IMR-90 (cell line): Measurements from ENCODE around the gene LDB1. TPM values are rescaled to one million over a fixed set of nuclear protein-coding genes. Genes with fewer than 3 reads are reported as not detected.

ENCODE experiments used
- ATAC-seq: fragments of 200-7000 bp; cut with Tn5 transposase; 2 replicates; pipeline ENCODE4 v1.9.1; 2020; ENCODE audit warnings: low read depth, mild to moderate bottlenecking, moderate library complexity
- BruUV-seq: library from RNA; stranded (reverse); fragments of 400-500 nt; replicated peaks from 2 replicates; lab custom pipeline; 2021; lab: Mats Ljungman, UMichigan
- CTCF ChIA-PET: fragments of 300-600 bp; formaldehyde crosslinking; extraction: SDS; loops from one replicate; lab custom pipeline; 2021; ENCODE audit warnings: antibody characterized with exemption; lab: Yijun Ruan, JAX
- POLR2A ChIA-PET: fragments of 300-600 bp; sonication (Branson Sonifier 250); formaldehyde crosslinking; loops from one replicate; lab custom pipeline; 2022; ENCODE audit warnings: antibody characterized with exemption; ENCODE audit not compliant: unreplicated experiment; lab: Charles Lee
- DNase-seq: peaks from one replicate; pipeline ENCODE4 v3.0.0; 2013
- H2AFZ ChIP-seq: replicated peaks from 2 replicates; pipeline ENCODE3; 2013; ENCODE audit warnings: low read length, mild to moderate bottlenecking; ENCODE audit not compliant: poor library complexity
- H2AK5ac ChIP-seq: 2 replicates; pipeline ENCODE4 v1.6.1; 2013; ENCODE audit warnings: low read depth, low read length, inconsistent platforms
- H2AK9ac ChIP-seq: replicated peaks from 2 replicates; pipeline ENCODE3; 2013; ENCODE audit warnings: mild to moderate bottlenecking, low read depth, low read length, moderate library complexity; ENCODE audit not compliant: poor library complexity
- H2BK120ac ChIP-seq: 2 replicates; pipeline ENCODE4 v1.6.1; 2013; ENCODE audit warnings: low read depth, low read length, inconsistent platforms
- H2BK15ac ChIP-seq: 3 replicates; pipeline ENCODE4 v1.6.1; 2013; ENCODE audit warnings: low read depth, low read length, inconsistent platforms
- H2BK20ac ChIP-seq: 2 replicates; pipeline ENCODE4 v1.6.1; 2013; ENCODE audit warnings: low read depth, mild to moderate bottlenecking, inconsistent platforms, low read length, moderate library complexity
- H2BK5ac ChIP-seq: 2 replicates; pipeline ENCODE4 v1.6.1; 2013; ENCODE audit warnings: mild to moderate bottlenecking, low read depth, low read length, inconsistent platforms; ENCODE audit not compliant: poor library complexity, severe bottlenecking
- H3K14ac ChIP-seq: replicated peaks from 2 replicates; pipeline ENCODE4 v1.6.1; 2013; ENCODE audit warnings: low read depth, low read length, inconsistent platforms
- H3K18ac ChIP-seq: 2 replicates; pipeline ENCODE4 v1.6.1; 2013; ENCODE audit warnings: low read depth, low read length, control low read depth
- H3K23ac ChIP-seq: 2 replicates; pipeline ENCODE4 v1.6.1; 2013; ENCODE audit warnings: low read depth, low read length, inconsistent platforms
- H3K27ac ChIP-seq: 2 replicates; pipeline ENCODE4 v1.5.1; 2013; ENCODE audit warnings: mild to moderate bottlenecking, control low read depth, low read length; ENCODE audit not compliant: insufficient read depth
- H3K27me3 ChIP-seq: 2 replicates; pipeline ENCODE4 v1.6.1; 2013; ENCODE audit warnings: low read length; ENCODE audit not compliant: control insufficient read depth, insufficient read depth
- H3K36me3 ChIP-seq: 2 replicates; pipeline ENCODE4 v1.6.1; 2013; ENCODE audit warnings: low read length, mixed read lengths; ENCODE audit not compliant: control insufficient read depth, insufficient read depth
- H3K4ac ChIP-seq: 2 replicates; pipeline ENCODE4 v1.6.1; 2013; ENCODE audit warnings: low read depth, low read length, inconsistent platforms
- H3K4me1 ChIP-seq: 2 replicates; pipeline ENCODE4 v1.6.1; 2013; ENCODE audit warnings: low read length, mixed read lengths; ENCODE audit not compliant: control insufficient read depth, insufficient read depth
- H3K4me2 ChIP-seq: 2 replicates; pipeline ENCODE4 v1.6.1; 2013; ENCODE audit warnings: low read depth, mild to moderate bottlenecking, control low read depth, low read length, moderate library complexity
- H3K4me3 ChIP-seq: 2 replicates; pipeline ENCODE4 v1.5.1; 2013; ENCODE audit warnings: low read depth, mild to moderate bottlenecking, control low read depth, low read length, moderate library complexity; ENCODE audit not compliant: insufficient read depth
- H3K56ac ChIP-seq: 2 replicates; pipeline ENCODE4 v1.6.1; 2013; ENCODE audit warnings: low read length, inconsistent platforms; ENCODE audit not compliant: insufficient read depth; ENCODE audit errors: extremely low read depth
- H3K79me1 ChIP-seq, 2 experiments: 2 replicates each; pipeline ENCODE4 v1.6.1; 2013; ENCODE audit warnings: low read length in 2 of 2, inconsistent platforms in 1 of 2, low read depth in 1 of 2
- H3K9ac ChIP-seq: 2 replicates; pipeline ENCODE4 v1.6.1; 2013; ENCODE audit warnings: low read depth, low read length, control low read depth
- H3K9me1 ChIP-seq: 2 replicates; pipeline ENCODE4 v1.6.1; 2013; ENCODE audit warnings: low read length, inconsistent platforms; ENCODE audit not compliant: insufficient read depth
- H3K9me3 ChIP-seq: 2 replicates; pipeline ENCODE4 v1.6.1; 2013; ENCODE audit warnings: low read length; ENCODE audit not compliant: control insufficient read depth, insufficient read depth
- H4K20me1 ChIP-seq: 2 replicates; pipeline ENCODE4 v1.6.1; 2013; ENCODE audit warnings: low read length, inconsistent platforms; ENCODE audit not compliant: insufficient read depth
- H4K5ac ChIP-seq: 2 replicates; pipeline ENCODE4 v1.6.1; 2013; ENCODE audit warnings: mild to moderate bottlenecking, low read depth, low read length, control low read depth
- H4K8ac ChIP-seq, 2 experiments: 2 replicates each; pipeline ENCODE4 v1.6.1; 2013; ENCODE audit warnings: low read depth in 2 of 2, low read length in 2 of 2, control low read depth in 1 of 2, inconsistent platforms in 1 of 2
- H4K91ac ChIP-seq: 2 replicates; pipeline ENCODE4 v1.6.1; 2013; ENCODE audit warnings: low read depth, low read length, inconsistent platforms; ENCODE audit not compliant: insufficient read depth
- FOS ChIP-seq: fragments of 150-350 bp; IDR thresholded peaks from 2 replicates; pipeline ENCODE4 v1.6.1; 2016; ENCODE audit warnings: low read depth, low read length
- MAZ ChIP-seq: IDR thresholded peaks from 2 replicates; pipeline ENCODE4 v1.6.1; 2012; ENCODE audit warnings: low read depth, mild to moderate bottlenecking, low read length, improper control_type of control experiment, moderate library complexity, borderline replicate concordance
- MXI1 ChIP-seq: IDR thresholded peaks from 2 replicates; pipeline ENCODE4 v1.6.1; 2012; ENCODE audit warnings: low read depth, mild to moderate bottlenecking, low read length, moderate library complexity, borderline replicate concordance
- NFE2L2 ChIP-seq: fragments of 150-350 bp; IDR thresholded peaks from 2 replicates; pipeline ENCODE4 v1.6.1; 2016; ENCODE audit warnings: low read depth, mild to moderate bottlenecking, low read length
- POLR2A ChIP-seq: IDR thresholded peaks from 2 replicates; pipeline ENCODE4 v1.6.1; 2012; ENCODE audit warnings: mild to moderate bottlenecking, low read depth, low read length
- RAD21 ChIP-seq: IDR thresholded peaks from 2 replicates; pipeline ENCODE4 v1.6.1; 2012; ENCODE audit warnings: low read length, improper control_type of control experiment
- RFX5 ChIP-seq: IDR thresholded peaks from 2 replicates; pipeline ENCODE4 v1.8.0; 2012; ENCODE audit warnings: low read depth, mild to moderate bottlenecking, low read length, moderate library complexity
- SMC3 ChIP-seq: fragments of 150-350 bp; IDR thresholded peaks from 2 replicates; pipeline ENCODE4 v1.6.1; 2016; ENCODE audit warnings: low read depth, mild to moderate bottlenecking, antibody characterized with exemption, low read length, moderate library complexity
- WGBS, 2 experiments: methylation state at CpG; one replicate each; pipeline versions ENCODE4 v1.1.5 to v1.1.7; 2013; ENCODE audit warnings: missing lambda C conversion rate in 2 of 2; ENCODE audit not compliant: insufficient read length in 1 of 2; ENCODE audit errors: extremely low coverage in 2 of 2; 5-methylcytosine and 5-hydroxymethylcytosine counted together
- dilution Hi-C: fragments of 300-500 bp; cut with HindIII; formaldehyde crosslinking; loops from one replicate; pipeline ENCODE4 v1.14.3; 2018; ENCODE audit warnings: low sequenced_read_pairs; ENCODE audit not compliant: unreplicated experiment
- in situ Hi-C: fragments of 300-500 bp; cut with MboI; formaldehyde crosslinking; loops from 3 replicates; pipeline ENCODE4 v1.14.3; 2019; ENCODE audit warnings: low sequenced_read_pairs, inconsistent platforms, mixed read lengths
- intact Hi-C: fragments of 100-400 bp; cut with micrococcal nuclease; formaldehyde crosslinking; loops from 2 replicates; pipeline ENCODE4 v1.10.0; 2022
- polyA plus RNA-seq, 3 experiments: library from polyadenylated mRNA; depleted of rRNA; stranded (reverse); fragments of >200 nt; gene quantifications; 2 replicates each; pipeline ENCODE4 v1.2.3, GENCODE V29; 2012; ENCODE audit warnings: low replicate concordance in 1 of 3
- total RNA-seq: library from RNA; depleted of rRNA; stranded (reverse); fragments of >200 nt; gene quantifications from 2 replicates; pipeline ENCODE4 v1.2.3, GENCODE V29; 2012
- TF ChIP-seq, protein P1 (sequence below): conservative IDR thresholded peaks from 2 replicates; pipeline ENCODE4 v1.5.1; 2012; ENCODE audit warnings: mild to moderate bottlenecking, low read depth, low read length, improper control_type of control experiment
- TF ChIP-seq, protein P2 (sequence below): fragments of 150-350 bp; IDR thresholded peaks from 2 replicates; pipeline ENCODE4 v1.6.1; 2017; ENCODE audit warnings: mild to moderate bottlenecking, antibody characterized with exemption, low read length, low read depth

The LDB1 gene
- total and polyA plus RNA-seq, 2 of the 4 experiments (the other 2 are of a cell fraction): 47.9 to 92.4 TPM

DNA sequence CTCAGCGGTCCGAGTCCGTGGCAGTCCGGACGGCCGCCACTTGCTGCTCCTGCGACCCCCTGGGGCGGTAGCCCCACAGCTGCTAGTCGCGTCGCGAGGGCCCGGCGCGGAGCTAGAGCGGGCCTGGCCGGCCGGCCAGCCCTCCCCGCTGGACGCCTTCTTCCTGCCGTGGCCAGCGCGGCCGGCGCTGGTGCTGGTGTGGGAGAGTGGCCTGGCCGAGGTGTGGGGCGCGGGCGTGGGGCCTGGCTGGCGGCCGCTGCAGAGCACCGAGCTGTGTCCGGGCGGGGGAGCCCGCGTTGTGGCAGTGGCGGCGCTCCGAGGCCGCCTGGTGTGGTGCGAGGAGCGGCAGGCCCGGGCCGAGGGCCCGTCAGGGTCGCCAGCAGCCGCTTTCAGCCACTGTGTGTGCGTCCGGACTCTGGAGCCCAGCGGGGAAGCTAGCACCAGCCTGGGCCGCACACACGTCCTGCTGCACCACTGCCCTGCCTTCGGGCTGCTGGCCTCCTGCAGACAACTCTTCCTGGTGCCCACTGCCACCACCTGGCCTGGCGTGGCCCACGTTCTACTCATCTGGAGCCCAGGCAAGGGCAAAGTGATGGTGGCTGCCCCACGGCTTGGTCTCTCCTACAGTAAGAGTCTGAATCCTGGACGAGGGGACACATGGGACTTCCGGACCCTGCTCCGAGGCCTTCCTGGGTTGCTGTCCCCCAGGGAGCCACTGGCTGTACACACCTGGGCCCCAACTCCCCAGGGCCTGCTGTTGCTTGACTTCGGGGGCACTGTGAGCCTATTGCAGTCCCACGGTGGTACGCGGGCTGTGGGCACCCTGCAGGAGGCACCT, 54.4 kb downstream of the LDB1 start (continued):
- no peak for TF ChIP-seq SMC3
- TF ChIP-seq NFE2L2: no peak

DNA sequence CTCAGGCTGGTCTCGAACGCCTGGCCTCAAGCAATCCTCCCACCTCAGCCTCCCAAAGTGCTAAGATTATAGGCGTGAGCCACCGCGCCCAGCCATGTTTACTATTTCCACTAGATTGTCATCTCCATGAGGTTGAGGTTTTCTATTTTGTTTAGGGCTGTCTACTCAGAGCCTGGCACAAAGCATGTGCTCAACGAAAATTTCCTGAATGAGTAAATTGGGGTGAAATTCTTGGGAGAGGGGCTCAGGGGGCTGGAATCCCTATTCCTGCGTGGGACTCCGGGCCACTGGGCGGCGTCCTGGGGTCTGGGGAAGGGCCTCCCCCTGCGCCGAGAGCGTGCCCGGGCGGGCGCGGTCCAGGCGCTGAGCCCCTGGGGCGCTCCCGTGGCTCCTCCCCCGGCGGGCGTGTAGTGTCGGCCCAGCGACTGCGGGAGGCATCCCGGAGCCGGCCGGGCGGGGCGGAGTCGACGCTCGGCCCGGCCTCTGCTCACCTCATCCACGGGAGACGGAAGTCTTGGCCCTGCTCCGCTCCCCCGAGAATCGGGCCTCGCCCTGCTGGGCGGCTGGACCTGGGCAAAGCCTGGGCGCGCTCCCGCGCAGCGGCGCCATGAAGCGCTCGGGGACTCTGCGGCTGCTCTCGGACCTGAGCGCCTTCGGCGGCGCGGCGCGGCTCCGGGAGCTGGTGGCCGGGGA, 55.2 kb downstream of the LDB1 start, which contains the start of gene HPS6:
Gene HPS6 (plus strand): TSS at position 482 of the 693 bp plus-strand sequence. CDS start 126 bp downstream, at position 608.
- intact Hi-C loops: no loop called here

More for the DNA sequence above, 55.2 kb downstream of the LDB1 start, which contains the start of gene HPS6:
- Histone ChIP-seq H3K36me3 (peaks cover 20% of the 10 kb centered on the region), H3K18ac (0 out of 2 replicates have a peak within 1 kb of the TSS, but pooled peaks have one; percentile 1), H2BK20ac (peak within 1 kb of the TSS; percentile 29; the same call in 1 of the 2 replicates), H4K8ac (peak within 1 kb of the TSS; percentile 69 to 82), H3K4me2 (peak within 1 kb of the TSS; percentile 97), H2BK15ac (peak within 1 kb of the TSS; percentile 26; the same call in 1 of the 3 replicates), H3K4me3 (peak within 1 kb of the TSS; percentile 68), H3K9me1 (peaks cover 19% of the 10 kb centered on the region), H3K4me1 (peaks cover 22% of the 10 kb centered on the region), H4K5ac (peak within 1 kb of the TSS; percentile 54), H3K23ac (peak within 1 kb of the TSS; percentile 81; the same call in 1 of the 2 replicates), H3K56ac (no peak within 1 kb of the TSS), H3K79me1 (peaks cover 16 to 37% of the 10 kb centered on the region in 2 experiments; a peak in 3 of 4 replicates), H4K20me1 (peaks cover 33% of the 10 kb centered on the region), H2AK9ac (peak within 1 kb of the TSS; percentile 73), H2AK5ac (peak within 1 kb of the TSS; percentile 90), H3K27me3 (no peaks in the 10 kb centered on the region), H2AFZ (peak within 1 kb of the TSS; percentile 89), H2BK5ac (peak within 1 kb of the TSS; percentile 47), H3K27ac (peak within 1 kb of the TSS; percentile 61), H3K9me3 (no peaks in the 10 kb centered on the region), H2BK120ac (peak within 1 kb of the TSS; percentile 78), H3K4ac (peak within 1 kb of the TSS; percentile 89), H3K14ac (peak within 1 kb of the TSS; percentile 69), H3K9ac (peak within 1 kb of the TSS; percentile 98), H4K91ac (peak within 1 kb of the TSS; percentile 43)
- in situ Hi-C loops: no loop called here
- CTCF ChIA-PET: no interaction called here
- DNase-seq (peak; percentile 84), ATAC-seq (peak; percentile 96)
- 0% methylated on average over 37 of the region's 61 CpGs; no CpG with 5 or more reads in 1 of the 2 experiments for WGBS, 2 experiments
- POLR2A ChIA-PET: no interaction called here
- dilution Hi-C loops: no loop called here
- no peak for TF ChIP-seq RAD21
- peak; percentile 75; the same call in 1 of the 2 replicates for TF ChIP-seq POLR2A
- TF ChIP-seq MXI1: peak; percentile 32; the same call in 1 of the 2 replicates
- TF ChIP-seq, protein P1, sequence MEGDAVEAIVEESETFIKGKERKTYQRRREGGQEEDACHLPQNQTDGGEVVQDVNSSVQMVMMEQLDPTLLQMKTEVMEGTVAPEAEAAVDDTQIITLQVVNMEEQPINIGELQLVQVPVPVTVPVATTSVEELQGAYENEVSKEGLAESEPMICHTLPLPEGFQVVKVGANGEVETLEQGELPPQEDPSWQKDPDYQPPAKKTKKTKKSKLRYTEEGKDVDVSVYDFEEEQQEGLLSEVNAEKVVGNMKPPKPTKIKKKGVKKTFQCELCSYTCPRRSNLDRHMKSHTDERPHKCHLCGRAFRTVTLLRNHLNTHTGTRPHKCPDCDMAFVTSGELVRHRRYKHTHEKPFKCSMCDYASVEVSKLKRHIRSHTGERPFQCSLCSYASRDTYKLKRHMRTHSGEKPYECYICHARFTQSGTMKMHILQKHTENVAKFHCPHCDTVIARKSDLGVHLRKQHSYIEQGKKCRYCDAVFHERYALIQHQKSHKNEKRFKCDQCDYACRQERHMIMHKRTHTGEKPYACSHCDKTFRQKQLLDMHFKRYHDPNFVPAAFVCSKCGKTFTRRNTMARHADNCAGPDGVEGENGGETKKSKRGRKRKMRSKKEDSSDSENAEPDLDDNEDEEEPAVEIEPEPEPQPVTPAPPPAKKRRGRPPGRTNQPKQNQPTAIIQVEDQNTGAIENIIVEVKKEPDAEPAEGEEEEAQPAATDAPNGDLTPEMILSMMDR: 0 out of 2 replicates have a peak, but pooled peaks have one; percentile 21
- TF ChIP-seq RFX5: no peak
- no peak for TF ChIP-seq SMC3
- peak; percentile 69; the same call in 1 of the 2 replicates for TF ChIP-seq MAZ
- no peak for TF ChIP-seq FOS
- TF ChIP-seq, protein P2, sequence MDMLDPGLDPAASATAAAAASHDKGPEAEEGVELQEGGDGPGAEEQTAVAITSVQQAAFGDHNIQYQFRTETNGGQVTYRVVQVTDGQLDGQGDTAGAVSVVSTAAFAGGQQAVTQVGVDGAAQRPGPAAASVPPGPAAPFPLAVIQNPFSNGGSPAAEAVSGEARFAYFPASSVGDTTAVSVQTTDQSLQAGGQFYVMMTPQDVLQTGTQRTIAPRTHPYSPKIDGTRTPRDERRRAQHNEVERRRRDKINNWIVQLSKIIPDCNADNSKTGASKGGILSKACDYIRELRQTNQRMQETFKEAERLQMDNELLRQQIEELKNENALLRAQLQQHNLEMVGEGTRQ: no peak
- BruUV-seq: no TSS peak
